CD14-positive monocyte (primary cell): ENCODE data around the gene KDM3A. TPM values are rescaled to one million over a fixed set of nuclear protein-coding genes. Genes with fewer than 3 reads are reported as not detected.
"Not testable (repeated sequence)": the region's sequence is repeated elsewhere in the genome, so short reads cannot be mapped to it uniquely, and the experiment has no call there.

ENCODE experiments used
- DNase-seq, 3 donors: peaks; one replicate each; pipeline ENCODE4 v3.0.0-alpha.2; 2011 to 2022
- H2AFZ ChIP-seq: 2 replicates; pipeline ENCODE4 v1.6.0; 2012; ENCODE audit warnings: mild to moderate bottlenecking, low read depth, low read length, inconsistent platforms; ENCODE audit not compliant: insufficient read depth, poor library complexity, severe bottlenecking
- H3K27ac ChIP-seq, 2 donors: 1 replicate in 1 of 2; 2 replicates in 1 of 2; pipeline ENCODE4 v1.5.1; 2012 to 2013; ENCODE audit warnings: low read length in 2 of 2, control low read depth in 1 of 2, inconsistent platforms in 1 of 2, low read depth in 1 of 2, mild to moderate bottlenecking in 1 of 2
- H3K27me3 ChIP-seq, 2 donors: one replicate each; pipeline versions ENCODE4 v1.6.0 to v1.6.1; 2011 to 2013; ENCODE audit warnings: low read length in 2 of 2; ENCODE audit not compliant: control insufficient read depth in 2 of 2, insufficient read depth in 2 of 2
- H3K36me3 ChIP-seq, 2 donors: replicated peaks in 1 of 2; 1 replicate in 1 of 2; 2 replicates in 1 of 2; pipeline versions ENCODE4 v1.5.1 to v1.6.1; 2012 to 2013; ENCODE audit warnings: low read length in 2 of 2, control low read depth in 1 of 2, inconsistent platforms in 1 of 2, mild to moderate bottlenecking in 1 of 2; ENCODE audit not compliant: insufficient read depth in 2 of 2, control insufficient read depth in 1 of 2
- H3K4me1 ChIP-seq, 2 donors: 1 replicate in 1 of 2; 2 replicates in 1 of 2; pipeline versions ENCODE4 v1.5.1 to v1.6.1; 2012 to 2013; ENCODE audit warnings: low read length in 2 of 2, control low read depth in 1 of 2, inconsistent platforms in 1 of 2, mild to moderate bottlenecking in 1 of 2, moderate library complexity in 1 of 2; ENCODE audit not compliant: insufficient read depth in 2 of 2, control insufficient read depth in 1 of 2
- H3K4me2 ChIP-seq: replicated peaks from 2 replicates; pipeline ENCODE3; 2012; ENCODE audit warnings: low read length, moderate library complexity, mild to moderate bottlenecking; ENCODE audit not compliant: poor library complexity, severe bottlenecking; ENCODE audit errors: extremely low read depth
- H3K4me3 ChIP-seq, 3 experiments: fragments of 200-600 bp in 1 of 3; sonication (generic) in 1 of 3; replicated peaks in 1 of 3; 1 replicate in 2 of 3; 2 replicates in 1 of 3; pipeline ENCODE4 v1.5.1; 2011 to 2013; ENCODE audit warnings: low read length in 3 of 3, mild to moderate bottlenecking in 3 of 3, control low read depth in 2 of 3, low read depth in 2 of 3, inconsistent platforms in 1 of 3, moderate library complexity in 1 of 3
- H3K79me2 ChIP-seq: 2 replicates; pipeline ENCODE4 v1.6.0; 2012; ENCODE audit warnings: mild to moderate bottlenecking, control low read depth, inconsistent platforms, low read length, moderate library complexity; ENCODE audit not compliant: insufficient read depth
- H3K9ac ChIP-seq: 2 replicates; pipeline ENCODE4 v1.6.0; 2017; ENCODE audit warnings: low read length, mild to moderate bottlenecking; ENCODE audit not compliant: insufficient read depth, poor library complexity, severe bottlenecking
- H3K9me3 ChIP-seq, 2 donors: replicated peaks in 1 of 2; 1 replicate in 1 of 2; 2 replicates in 1 of 2; pipeline versions ENCODE4 v1.5.1 to v1.6.1; 2012 to 2013; ENCODE audit warnings: low read length in 2 of 2, control low read depth in 1 of 2; ENCODE audit not compliant: control insufficient read depth in 1 of 2, insufficient read depth in 1 of 2
- H4K20me1 ChIP-seq: 2 replicates; pipeline ENCODE4 v1.6.0; 2012; ENCODE audit warnings: mild to moderate bottlenecking, low read length, control low read depth, moderate library complexity; ENCODE audit not compliant: insufficient read depth
- H3K27ac Mint-ChIP-seq, 7 donors: one replicate each; pipeline ENCODE4 v1.8.0; 2020; ENCODE audit warnings: mild to moderate bottlenecking in 7 of 7, mixed read lengths in 7 of 7, moderate library complexity in 6 of 7, inconsistent platforms in 2 of 7
- H3K27me3 Mint-ChIP-seq, 3 donors: one replicate each; pipeline ENCODE4 v1.8.0; 2021 to 2022; ENCODE audit warnings: low read depth in 3 of 3, mild to moderate bottlenecking in 3 of 3, mixed read lengths in 3 of 3, moderate library complexity in 3 of 3, inconsistent platforms in 1 of 3
- H3K36me3 Mint-ChIP-seq, 2 donors: one replicate each; pipeline ENCODE4 v1.8.0; 2020; ENCODE audit warnings: mixed read lengths in 2 of 2, inconsistent platforms in 1 of 2, mild to moderate bottlenecking in 1 of 2
- H3K4me1 Mint-ChIP-seq: one replicate; pipeline ENCODE4 v1.8.0; 2020; ENCODE audit warnings: mild to moderate bottlenecking, mixed read lengths
- H3K4me3 Mint-ChIP-seq, 2 donors: one replicate each; pipeline ENCODE4 v1.8.0; 2020; ENCODE audit warnings: mild to moderate bottlenecking in 2 of 2, mixed read lengths in 2 of 2, moderate library complexity in 1 of 2
- H3K9me3 Mint-ChIP-seq, 7 donors: one replicate each; pipeline ENCODE4 v1.8.0; 2020 to 2022; ENCODE audit warnings: mixed read lengths in 7 of 7, mild to moderate bottlenecking in 6 of 7, moderate library complexity in 6 of 7, inconsistent platforms in 2 of 7
- CTCF ChIP-seq: fragments of 200-600 bp; IDR thresholded peaks from one replicate; pipeline ENCODE4 v1.8.0; 2022; ENCODE audit warnings: antibody characterized with exemption, mild to moderate bottlenecking
- WGBS: methylation state at CpG from one replicate; pipeline ENCODE4 v1.1.5; 2013; ENCODE audit warnings: missing lambda C conversion rate; ENCODE audit not compliant: insufficient coverage; 5-methylcytosine and 5-hydroxymethylcytosine counted together
- intact Hi-C, 2 donors: fragments of 100-400 bp; cut with micrococcal nuclease; formaldehyde crosslinking; loops; one replicate each; pipeline versions ENCODE4 v1.15.0 to v1.15.1; 2023
- polyA plus RNA-seq, 3 donors: library from polyadenylated mRNA; depleted of rRNA in 1 of 3; unstranded in 2 of 3; stranded (reverse) in 1 of 3; fragments of 300-500 nt in 2 of 3; fragments of >200 nt in 1 of 3; fragmentation: Illumina TruSeq in 2 of 3; gene quantifications; 1 replicate in 2 of 3; 2 replicates in 1 of 3; pipeline ENCODE4 v1.2.3, GENCODE V29; 2012 to 2021

Gene KDM3A
- polyA plus RNA-seq, 3 donors, result 3.3 to 21.2 (median 7.4) TPM

- no peaks in the 10 kb centered on the region for H3K27me3 Mint-ChIP-seq
- intact Hi-C loops, result no loop called here
- no peak overlapping the region for H3K4me3 ChIP-seq
- H3K9me3 Mint-ChIP-seq, result peaks cover 0 to 10% (median 5%) of the 10 kb centered on the region in 7 donors
- H3K36me3 ChIP-seq, result peaks cover 76 to 90% of the 10 kb centered on the region in 2 donors
- DNase-seq, result no peak
- H3K79me2 ChIP-seq, result no peaks in the 10 kb centered on the region
- no peak for TF ChIP-seq CTCF
- no peaks in the 10 kb centered on the region for H3K4me1 ChIP-seq
- no peak overlapping the region for H3K9ac ChIP-seq
- no peak overlapping the region for H3K27ac Mint-ChIP-seq
- no peak overlapping the region for H2AFZ ChIP-seq
- no peaks in the 10 kb centered on the region for H3K27me3 ChIP-seq
- H3K9me3 ChIP-seq, result no peaks in the 10 kb centered on the region
- no peak overlapping the region for H3K27ac ChIP-seq
- WGBS, result 100% methylated on average over 2 of the region's 4 CpGs
- peaks cover 82 to 94% of the 10 kb centered on the region in 2 donors for H3K36me3 Mint-ChIP-seq
- no peak overlapping the region for H3K4me2 ChIP-seq
- no peak overlapping the region for H3K4me3 Mint-ChIP-seq
- no peaks in the 10 kb centered on the region for H3K4me1 Mint-ChIP-seq
- no peaks in the 10 kb centered on the region for H4K20me1 ChIP-seq
These were observed 49.9 kb downstream of the KDM3A start for GRCh38 chr2:86491088-86491487.

- no peaks in the 10 kb centered on the region for H3K27me3 Mint-ChIP-seq
- H3K36me3 Mint-ChIP-seq, result peaks cover 80 to 94% of the 10 kb centered on the region in 2 donors
- no peak for DNase-seq
- no peak overlapping the region for H3K4me3 Mint-ChIP-seq
- H3K4me1 Mint-ChIP-seq, result no peaks in the 10 kb centered on the region
- no peaks in the 10 kb centered on the region for H3K79me2 ChIP-seq
- no peaks in the 10 kb centered on the region for H4K20me1 ChIP-seq
- H3K4me2 ChIP-seq, result no peak overlapping the region
- H3K4me1 ChIP-seq, result no peaks in the 10 kb centered on the region
- no peak overlapping the region for H3K4me3 ChIP-seq
- no peak overlapping the region for H3K27ac ChIP-seq
- H3K27me3 ChIP-seq, result no peaks in the 10 kb centered on the region
- no CpG with 5 or more reads among the region's 1 CpG for WGBS
- intact Hi-C loops, result no loop called here
- peaks cover 66 to 90% of the 10 kb centered on the region in 2 donors for H3K36me3 ChIP-seq
- H3K9me3 Mint-ChIP-seq, result peaks cover 0 to 10% (median 6%) of the 10 kb centered on the region in 7 donors
- no peak overlapping the region for H2AFZ ChIP-seq
- H3K27ac Mint-ChIP-seq, result no peak overlapping the region
- no peaks in the 10 kb centered on the region for H3K9me3 ChIP-seq
- no peak overlapping the region for H3K9ac ChIP-seq
- TF ChIP-seq CTCF, result no peak
These were observed 50.9 kb downstream of the KDM3A start for GRCh38 chr2:86492048-86492453.

DNA sequence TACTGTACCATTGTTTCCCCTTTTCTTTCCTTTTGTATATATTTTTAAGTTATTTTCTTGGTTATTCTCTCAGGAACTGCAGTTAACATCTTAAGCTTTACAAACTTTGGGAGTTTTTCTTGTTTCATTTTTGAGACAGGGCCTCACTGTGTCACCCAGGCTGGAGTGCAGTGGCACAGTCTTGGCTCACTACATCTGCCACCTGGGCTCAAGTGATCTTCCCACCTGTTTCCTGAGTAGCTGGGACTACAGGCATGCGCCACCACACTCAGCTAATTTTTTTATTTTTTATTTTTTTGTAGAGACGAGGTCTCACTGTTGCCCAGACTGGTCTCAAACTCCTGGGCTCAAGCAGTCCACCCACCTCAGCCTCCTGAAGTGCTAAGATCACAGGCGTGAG is 55.2 kb downstream of the KDM3A start:
- H3K4me2 ChIP-seq, intact Hi-C loops, H3K4me3 ChIP-seq, H3K27me3 ChIP-seq, H3K79me2 ChIP-seq, H3K27me3 Mint-ChIP-seq, H3K9ac ChIP-seq, H3K4me3 Mint-ChIP-seq, H3K4me1 ChIP-seq, H3K4me1 Mint-ChIP-seq, H2AFZ ChIP-seq, H3K27ac ChIP-seq, H4K20me1 ChIP-seq, DNase-seq: not testable (repeated sequence)
- peaks cover 21 to 33% (median 28%) of the 10 kb centered on the region in 7 donors for H3K9me3 Mint-ChIP-seq
- Histone ChIP-seq H3K36me3 (peaks cover 46 to 90% of the 10 kb centered on the region in 2 donors), H3K9me3 (peaks cover 21 to 22% of the 10 kb centered on the region in 2 donors)
- 100% methylated on average over 1 of the region's 3 CpGs for whole genome bisulfite sequencing
- H3K27ac Mint-ChIP-seq, result peak overlapping the region in 2 of 7 donors; percentile 15 to 46
- H3K36me3 Mint-ChIP-seq, result peaks cover 83 to 98% of the 10 kb centered on the region in 2 donors
